Activated effector memory CD4-positive, alpha-beta T cell treated with Interleukin-2 at 50 U/mL for 16 hours (primary cell): Measurements from ENCODE around the gene SLC37A2.

ENCODE experiments used
- DNase-seq: peaks from one replicate; pipeline ENCODE4 v3.0.0-alpha.2; 2020

Gene SLC37A2

DNA sequence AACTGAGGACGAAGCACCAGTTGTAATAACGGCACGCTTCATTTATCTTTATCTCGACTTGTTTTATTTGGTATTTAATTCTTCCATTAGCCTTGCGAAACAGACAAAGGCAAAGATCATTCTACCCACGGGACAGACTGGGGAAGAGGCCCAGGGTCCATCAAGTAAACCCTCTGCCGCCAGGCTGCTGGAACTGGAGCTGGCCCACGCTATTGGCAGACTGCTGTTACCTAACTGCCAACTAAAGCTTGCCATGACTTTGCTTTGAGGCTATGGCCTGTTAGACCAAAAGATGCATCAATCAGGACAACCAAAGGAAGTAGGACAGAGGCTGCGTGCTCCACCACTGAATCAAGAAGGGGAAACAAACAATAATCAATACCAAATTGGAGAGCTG, 49.1 kb downstream of the SLC37A2 start:
- DNase-seq: no peak

- no peak for DNase-seq
These were observed 51.4 kb downstream of the SLC37A2 start for GRCh38 chr11:125114518-125114917.

- DNase-seq: no peak
These were observed 54.3 kb downstream of the SLC37A2 start for GRCh38 chr11:125117429-125117828.

DNA sequence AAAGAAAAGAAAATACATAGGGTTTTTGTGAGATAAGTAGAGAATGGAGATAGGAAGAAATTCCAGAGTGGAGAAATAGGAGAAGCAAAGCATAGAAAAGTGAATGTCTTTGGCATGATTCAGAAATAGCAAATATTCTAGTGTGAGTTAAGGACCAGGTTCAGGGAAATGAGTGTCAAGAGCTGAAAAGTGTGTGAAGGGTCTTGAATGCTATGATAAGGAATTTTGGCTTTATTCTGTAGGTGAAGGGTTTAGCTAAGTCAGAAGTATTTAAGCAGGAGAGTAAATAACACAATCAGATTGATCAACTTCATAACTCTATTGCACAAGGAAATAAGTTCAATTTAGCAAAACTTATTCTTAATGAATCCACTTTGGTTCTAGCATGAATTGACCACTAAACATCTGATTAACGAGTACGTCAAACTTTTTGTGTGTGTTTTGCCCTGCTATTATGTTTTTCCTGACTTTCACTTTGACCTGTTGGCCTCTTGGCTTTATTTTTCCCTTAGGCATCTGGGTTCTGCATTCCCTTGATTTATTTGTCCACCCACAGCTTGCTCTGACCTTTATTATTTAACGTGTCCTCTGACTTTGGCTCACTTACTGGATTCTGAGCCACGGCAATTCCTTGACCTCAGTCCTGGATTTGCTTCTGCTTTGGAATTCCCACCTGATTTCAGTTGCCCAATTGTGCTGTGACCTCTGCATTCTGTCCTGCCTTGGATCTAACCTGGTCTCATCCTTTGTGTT, 60.3 kb downstream of the SLC37A2 start:
- DNase-seq: no peak

DNA sequence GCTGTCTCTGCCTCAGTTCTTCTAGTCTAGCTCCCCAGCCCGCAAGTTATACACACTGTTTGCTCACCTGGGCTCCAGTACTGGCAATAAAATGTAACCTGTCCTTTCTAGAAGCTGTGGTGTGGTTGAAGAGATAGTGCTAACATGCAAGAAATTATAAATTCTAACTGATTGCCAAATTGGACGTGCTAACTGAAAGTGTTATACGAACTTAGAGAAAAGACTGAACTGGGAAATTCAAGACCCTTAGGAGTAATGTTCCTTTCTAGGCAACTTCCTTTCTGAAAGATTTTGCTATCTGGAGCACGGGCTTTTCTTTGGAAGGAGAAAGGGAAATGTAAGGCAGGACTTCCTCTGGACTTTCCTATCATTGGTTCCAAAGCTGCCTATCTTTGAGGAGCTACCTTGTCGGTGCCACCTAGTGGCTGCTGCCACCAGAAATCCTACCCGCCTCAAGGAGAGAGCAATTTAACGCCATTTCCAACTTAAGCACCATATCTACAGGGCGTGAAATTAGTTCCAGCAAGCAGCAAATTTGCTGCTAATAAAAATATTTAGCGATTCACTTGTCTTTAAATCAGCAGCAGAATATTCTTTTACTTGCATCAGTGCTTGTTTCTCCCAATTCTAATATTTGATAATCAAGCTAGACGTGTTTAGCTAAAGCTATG, 61.0 kb downstream of the SLC37A2 start:
- no peak for DNase-seq

GRCh38 chr11:125124618-125124992, 61.5 kb downstream of the SLC37A2 start:
- no peak for DNase-seq

GRCh38 chr11:125128450-125128849, 65.3 kb downstream of the SLC37A2 start:
- no peak for DNase-seq

- DNase-seq: no peak
These were observed 66.3 kb downstream of the SLC37A2 start for GRCh38 chr11:125129316-125129993.

- DNase-seq: no peak
These were observed 69.0 kb downstream of the SLC37A2 start for GRCh38 chr11:125132071-125132470.

GRCh38 chr11:125132596-125132995, 69.5 kb downstream of the SLC37A2 start:
- no peak for DNase-seq

- DNase-seq: no peak
These were observed 72.9 kb downstream of the SLC37A2 start for GRCh38 chr11:125136001-125136400.

DNA sequence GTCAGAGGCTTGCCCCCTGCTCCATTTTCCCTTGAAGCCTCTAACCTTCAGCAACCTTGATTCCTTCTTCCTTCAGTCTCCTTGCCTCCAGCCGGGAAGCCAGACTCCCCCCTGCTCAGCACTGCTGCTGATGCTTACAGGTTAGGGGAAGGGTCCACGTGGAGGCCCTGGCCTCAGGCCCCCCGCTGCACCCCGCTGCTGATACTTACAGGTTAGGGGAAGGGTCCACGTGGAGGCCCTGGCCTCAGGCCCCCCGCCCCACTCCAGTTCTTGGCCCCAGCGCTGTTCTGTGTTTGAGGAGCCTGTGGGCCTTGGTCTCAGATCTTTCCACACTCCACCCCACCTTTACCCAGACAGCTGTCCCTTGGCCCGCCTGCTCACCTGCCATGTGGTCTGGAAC, 75.9 kb downstream of the SLC37A2 start:
- no peak for DNase-seq

DNA sequence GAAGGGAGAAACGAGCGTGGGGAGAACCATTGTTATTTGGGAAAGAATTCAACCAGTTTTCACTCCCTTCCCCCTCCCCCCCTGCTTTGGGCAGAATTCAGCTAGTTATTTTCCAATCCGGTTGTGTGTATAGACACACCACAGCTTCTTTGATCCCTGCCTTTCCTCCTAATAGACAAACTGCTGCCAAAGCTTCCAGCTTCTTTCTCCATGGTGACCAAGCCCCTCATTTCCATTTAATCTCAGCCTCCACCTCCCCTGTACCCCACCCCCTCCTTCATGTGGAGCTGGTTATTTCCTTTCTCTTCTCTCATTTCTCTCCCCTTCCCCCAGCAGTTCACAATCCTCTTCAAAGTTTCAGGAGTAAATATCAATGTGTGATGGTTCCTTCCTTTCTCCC, 76.7 kb downstream of the SLC37A2 start:
- DNase-seq: no peak
